NCI-H1930 (cell line): Measurements from ENCODE around the gene UCN3.
"Not testable (repeated sequence)": the region's sequence is repeated elsewhere in the genome, so short reads cannot be mapped to it uniquely, and the experiment has no call there.

Experiments used
- DNase-seq, 2 experiments: peaks; one replicate each; lab custom pipeline; 2025; lab: John Stamatoyannopoulos, UW

UCN3 gene

GRCh38 chr10:5410787-5411186 is 46.0 kb downstream of the UCN3 start:
- not testable (repeated sequence) for DNase-seq

GRCh38 chr10:5411941-5412276 is 47.1 kb downstream of the UCN3 start:
- no peak for DNase-seq

- peak; percentile 35 to 60 for DNase-seq
Observed at GRCh38 chr10:5412277-5412941, 47.6 kb downstream of the UCN3 start, which contains the start of gene NET1. NET1 (plus strand) TSS chr10:5412557; CDS start chr10:5412693, 136 bp downstream.

GRCh38 chr10:5413012-5413938 is 48.5 kb downstream of the UCN3 start:
- no peak for DNase-seq

DNA sequence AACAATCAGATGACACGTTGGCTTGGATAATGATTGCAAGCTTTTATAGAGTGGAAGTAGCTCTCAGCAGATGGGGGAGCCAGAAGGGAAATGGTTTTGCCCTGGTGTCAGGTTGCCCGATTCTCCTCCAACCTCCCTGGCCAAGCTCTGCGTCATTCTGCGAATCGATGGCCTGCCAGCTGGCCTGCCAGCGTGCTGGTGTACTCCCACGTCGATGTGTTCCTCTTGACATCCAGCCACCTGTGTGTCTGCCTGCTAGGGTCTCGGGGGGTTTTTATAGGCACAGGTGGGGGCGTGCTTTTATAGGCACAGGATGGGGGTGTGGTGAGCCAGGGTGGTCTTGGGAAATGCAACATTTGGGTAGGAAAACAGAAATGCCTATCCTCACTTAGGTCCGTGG is 52.2 kb downstream of the UCN3 start:
- no peak for DNase-seq

DNA sequence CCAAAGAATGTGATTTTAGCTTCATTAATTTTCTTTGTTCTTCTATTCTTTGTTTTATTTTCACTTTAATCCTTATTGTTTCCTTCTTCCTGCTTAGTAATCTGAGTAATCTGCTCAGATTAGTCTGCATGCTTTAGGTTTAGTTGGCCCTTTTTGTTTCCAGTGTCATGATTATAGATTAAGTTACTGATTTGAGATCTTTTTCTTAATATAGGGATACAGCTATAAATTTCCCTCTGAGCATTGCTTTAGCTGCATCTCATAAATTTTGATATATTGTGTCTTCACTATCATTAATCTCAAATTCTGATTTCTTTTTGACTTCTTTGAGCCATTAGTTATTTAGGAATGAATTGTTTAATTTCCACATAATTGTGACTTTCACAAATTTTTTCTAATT is 53.8 kb downstream of the UCN3 start:
- no peak for DNase-seq

DNA sequence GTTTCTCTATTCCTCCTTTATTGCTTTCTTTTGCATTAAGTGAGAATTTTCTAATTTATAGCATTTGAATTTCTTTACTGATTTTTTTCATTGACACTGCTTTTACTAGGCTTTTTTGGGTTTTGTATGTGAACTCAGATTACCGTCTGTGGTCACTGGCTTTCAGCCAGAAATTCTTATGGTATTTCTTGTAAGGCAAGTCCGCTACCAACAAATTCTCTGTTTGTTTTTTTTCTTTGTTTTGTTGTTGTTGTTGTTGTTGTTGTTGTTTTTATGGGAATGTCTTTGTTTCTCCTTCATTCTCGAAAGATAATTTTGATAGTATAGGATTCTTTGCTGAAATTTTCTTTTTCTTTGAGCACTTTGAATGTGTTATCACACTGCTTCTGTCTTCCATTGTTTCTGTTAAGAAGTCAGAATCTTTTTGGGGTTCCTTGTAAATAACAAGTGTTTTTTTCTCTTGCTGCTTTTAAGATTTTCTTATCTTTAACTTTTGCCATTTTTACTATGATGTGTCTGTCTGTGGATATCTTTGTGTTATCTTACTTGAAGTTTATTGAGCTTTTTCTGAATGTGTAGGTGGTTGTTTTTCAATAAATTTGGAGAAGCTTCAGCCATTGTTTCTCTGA is 54.8 kb downstream of the UCN3 start:
- DNase-seq: no peak

DNA sequence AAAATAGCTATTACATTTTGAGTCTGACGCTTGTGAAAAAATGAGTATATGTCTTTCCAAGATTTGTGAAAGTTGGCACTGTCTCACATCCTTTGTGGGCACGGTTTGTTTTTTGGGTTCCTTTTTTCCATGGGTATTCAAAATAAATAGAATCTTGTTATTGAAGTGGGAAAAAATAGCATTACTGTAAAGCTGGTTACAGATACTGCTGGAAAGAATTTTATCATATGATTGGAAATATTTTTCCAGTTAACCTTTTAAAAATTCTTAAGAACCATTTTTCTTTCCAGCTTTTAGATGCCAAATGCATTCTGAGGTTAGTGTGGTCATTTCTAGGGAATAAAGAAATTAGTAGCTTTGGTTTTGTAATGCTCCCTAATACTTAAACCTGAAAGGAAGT is 59.0 kb downstream of the UCN3 start:
- DNase-seq: no peak
